ENCODE results near the gene ATG9A.

ATG9A gene

DNA sequence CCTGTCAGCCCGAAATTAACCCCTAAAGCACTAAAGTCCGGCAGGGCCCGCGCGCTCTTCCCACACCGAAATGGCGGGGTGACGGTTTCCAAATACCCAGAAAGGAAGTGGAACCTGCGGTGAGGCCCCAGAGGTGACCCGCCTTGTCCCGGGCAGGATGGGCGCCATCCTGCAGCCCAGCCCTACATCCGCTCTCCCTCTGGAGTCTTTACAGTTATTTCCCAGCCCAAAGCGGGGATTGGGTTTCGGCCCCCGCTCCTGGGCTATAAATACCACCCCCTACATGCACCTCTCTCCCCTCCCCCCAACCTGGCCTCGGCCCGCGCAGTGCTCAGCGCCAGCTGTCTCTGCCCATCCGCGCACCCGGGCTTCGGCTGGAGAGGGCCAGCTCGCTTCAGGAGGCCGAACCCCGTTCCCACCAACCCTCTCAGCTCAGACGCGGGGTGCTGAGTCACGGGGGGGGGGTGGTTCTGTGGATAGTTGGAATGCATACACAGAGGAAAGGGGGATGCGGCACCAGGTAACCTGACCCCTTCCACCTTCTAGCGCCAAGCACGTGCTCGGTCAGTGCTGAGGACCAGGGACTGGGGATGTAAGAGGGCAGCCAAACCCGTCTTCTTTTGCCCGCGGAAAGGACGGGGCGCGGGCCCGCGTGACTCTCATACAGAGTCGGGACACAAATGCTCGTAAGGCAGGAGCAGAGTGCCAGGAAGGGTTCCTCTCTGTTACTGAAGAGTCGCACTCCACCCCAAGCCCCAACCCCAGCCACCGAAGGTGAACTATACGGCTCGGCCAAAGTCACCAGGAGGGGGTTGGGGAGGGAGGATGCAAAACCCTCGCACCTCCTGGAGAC is 23.7 kb upstream of the ATG9A start, which contains the start of gene TUBA4B:
Gene TUBA4B, plus strand, starts transcription at position 344 of the 853 bp plus-strand sequence. Its CDS starts 165 bp downstream, at position 509.
- peak; percentile 17 to 21 for DNase-seq (ENCODE audit: low read depth in 1 of 2, low spot score in 1 of 2)

GRCh38 chr2:219252570-219252899 is 23.1 kb upstream of the ATG9A start:
- no peak for DNase-seq (ENCODE audit: low read depth in 1 of 2, low spot score in 1 of 2)

DNA sequence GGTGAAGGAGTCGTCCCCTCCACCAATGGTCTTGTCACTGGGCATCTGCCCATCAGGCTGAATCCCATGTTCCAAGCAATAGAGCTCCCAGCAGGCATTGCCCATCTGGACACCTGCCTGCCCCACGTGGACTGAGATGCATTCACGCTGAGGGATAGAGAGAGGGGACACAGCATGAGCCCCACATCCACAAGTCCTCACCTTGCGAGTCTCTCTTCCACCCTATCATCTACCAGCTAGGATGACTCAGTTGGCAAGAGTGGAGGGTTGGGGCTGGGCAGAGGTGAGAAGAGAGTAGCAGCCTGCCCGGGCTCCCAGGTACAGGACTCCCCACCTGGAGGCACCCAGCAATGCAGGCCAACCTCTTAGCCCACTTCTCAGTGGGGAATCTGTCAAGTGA is 22.6 kb upstream of the ATG9A start:
- DNase-seq (ENCODE audit: low read depth in 1 of 2, low spot score in 1 of 2) = peak in 1 of 2 donors; percentile 8

DNA sequence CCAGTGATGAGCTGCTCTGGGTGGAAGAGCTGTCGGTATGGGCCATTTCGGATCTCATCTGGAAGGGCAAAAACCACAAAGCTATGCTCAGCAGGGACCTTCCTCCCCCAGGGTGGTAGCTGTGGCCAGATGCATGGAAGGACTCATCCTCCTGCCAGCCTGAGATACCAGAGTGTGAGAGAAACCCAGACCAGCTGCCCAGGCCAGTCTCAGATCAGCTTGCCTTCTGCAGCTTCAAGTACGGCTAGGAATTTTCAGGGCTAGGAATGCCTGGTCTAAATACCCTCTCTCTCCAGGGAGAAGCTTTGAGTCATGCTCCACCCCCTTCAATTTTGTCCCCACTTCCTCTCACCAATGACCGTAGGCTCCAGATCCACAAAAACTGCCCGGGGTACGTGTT is 22.2 kb upstream of the ATG9A start:
- no peak for DNase-seq (ENCODE audit: low read depth in 1 of 2, low spot score in 1 of 2)

GRCh38 chr2:219250049-219250781 is 20.8 kb upstream of the ATG9A start:
- no peak for DNase-seq (ENCODE audit: low read depth in 1 of 2, low spot score in 1 of 2)

- peak in 1 of 2 donors; percentile 14 for DNase-seq (ENCODE audit: low read depth in 1 of 2, low spot score in 1 of 2)
Observed at GRCh38 chr2:219249203-219249980, 20.0 kb upstream of the ATG9A start.

DNA sequence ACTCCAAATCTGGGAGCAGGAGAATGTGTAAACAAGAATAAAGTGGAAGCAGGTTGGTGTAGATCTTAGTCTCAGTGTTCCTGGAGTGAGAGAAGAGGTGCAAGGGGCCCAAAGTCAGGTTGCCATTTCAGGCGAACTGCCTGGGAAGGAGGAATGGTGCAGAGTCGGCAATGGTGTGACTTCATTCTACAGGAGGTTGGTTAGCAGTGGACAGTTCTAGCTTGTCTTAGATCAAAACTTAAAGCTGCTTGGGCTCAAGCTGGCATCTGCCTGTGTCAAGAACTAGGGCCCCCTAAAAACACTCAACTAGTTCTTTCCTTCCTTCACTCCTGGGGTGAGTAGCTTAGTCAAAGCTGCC is 19.4 kb upstream of the ATG9A start:
- DNase-seq (ENCODE audit: low read depth in 1 of 2, low spot score in 1 of 2) = no peak

DNA sequence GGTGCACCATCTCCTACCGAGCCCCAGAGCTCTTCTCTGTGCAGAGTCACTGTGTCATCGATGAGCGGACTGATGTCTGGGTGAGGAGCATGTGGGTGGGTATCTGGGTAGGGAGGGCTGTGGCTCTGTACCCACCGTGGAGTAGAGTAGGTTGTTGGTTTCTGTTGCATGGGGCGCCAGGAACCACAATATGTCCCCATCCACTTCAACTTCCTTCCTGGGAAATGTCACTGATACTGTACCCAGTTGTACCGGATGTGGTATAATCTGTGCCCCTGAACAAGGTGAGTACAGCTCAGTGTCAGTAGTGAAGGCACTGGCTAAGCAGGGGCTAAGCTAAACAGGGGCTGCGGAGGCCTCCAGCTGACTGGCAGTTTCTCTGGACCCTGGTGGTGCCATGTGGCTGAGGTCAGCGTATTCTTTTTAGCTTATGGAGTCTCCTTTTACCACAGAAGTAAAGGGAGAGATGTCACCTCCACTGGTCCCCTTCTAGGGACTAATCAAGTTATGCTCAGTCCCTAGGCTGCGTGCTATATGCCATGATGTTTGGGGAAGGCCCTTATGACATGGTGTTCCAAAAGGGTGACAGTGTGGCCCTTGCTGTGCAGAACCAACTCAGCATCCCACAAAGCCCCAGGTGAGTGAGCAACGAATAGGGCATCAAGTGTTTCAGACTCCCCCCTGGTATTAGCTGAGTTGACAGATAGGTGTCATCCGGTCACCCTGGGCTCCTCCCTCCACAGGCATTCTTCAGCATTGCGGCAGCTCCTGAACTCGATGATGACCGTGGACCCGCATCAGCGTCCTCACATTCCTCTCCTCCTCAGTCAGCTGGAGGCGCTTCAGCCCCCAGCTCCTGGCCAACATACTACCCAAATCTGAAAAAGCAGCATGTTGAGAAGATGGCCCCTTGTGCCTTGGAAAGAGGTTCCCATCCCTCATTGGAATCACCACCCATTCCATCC is 18.5 kb upstream of the ATG9A start:
- peak; percentile 27 to 31 for DNase-seq (ENCODE audit: low read depth in 1 of 2, low spot score in 1 of 2)

DNA sequence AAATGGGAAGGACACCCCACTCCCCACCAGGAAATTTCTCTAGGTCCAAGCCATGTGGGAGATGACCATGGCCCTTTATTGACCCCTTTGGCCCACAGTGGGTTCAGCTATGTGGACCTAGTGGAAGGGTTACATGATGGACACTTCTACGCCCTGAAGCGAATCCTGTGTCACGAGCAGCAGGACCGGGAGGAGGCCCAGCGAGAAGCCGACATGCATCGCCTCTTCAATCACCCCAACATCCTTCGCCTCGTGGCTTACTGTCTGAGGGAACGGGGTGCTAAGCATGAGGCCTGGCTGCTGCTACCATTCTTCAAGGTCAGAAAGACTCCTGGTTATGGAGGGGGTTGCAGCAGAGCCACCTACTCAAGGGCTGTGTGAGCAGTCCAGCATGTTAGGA is 17.1 kb upstream of the ATG9A start:
- no peak for DNase-seq (ENCODE audit: low read depth in 1 of 2, low spot score in 1 of 2)

- no peak for DNase-seq (ENCODE audit: low read depth in 1 of 2, low spot score in 1 of 2)
Observed at GRCh38 chr2:219245899-219246230, 16.4 kb upstream of the ATG9A start.

- DNase-seq (ENCODE audit: low read depth in 1 of 2, low spot score in 1 of 2) = peak; percentile 76 to 84
Observed at GRCh38 chr2:219245148-219245898, 15.9 kb upstream of the ATG9A start, which contains the start of the genes GLB1L and STK16. GLB1L (minus strand) TSS chr2:219245444; CDS start chr2:219243573, 1,871 bp downstream. STK16 (plus strand) TSS chr2:219245479; CDS start chr2:219246000, 521 bp downstream.

DNA sequence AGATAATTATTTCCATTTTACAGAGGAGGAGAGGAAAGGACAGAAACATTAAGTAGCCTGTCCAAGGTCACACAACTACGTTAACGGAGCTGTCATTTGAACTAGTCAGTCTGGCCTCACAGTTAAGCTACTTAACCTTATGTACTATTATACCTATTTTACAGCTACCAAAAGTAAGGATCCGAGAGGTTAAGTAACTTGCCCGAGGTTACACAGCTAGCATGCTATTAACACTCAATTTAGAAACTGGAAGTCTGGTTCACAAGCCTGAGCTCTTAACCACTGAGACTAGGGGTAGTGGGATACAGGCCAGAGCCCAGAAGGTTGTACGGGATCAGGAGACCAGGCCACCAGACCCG is 15.3 kb upstream of the ATG9A start:
- DNase-seq (ENCODE audit: low read depth in 1 of 2, low spot score in 1 of 2) = no peak

DNA sequence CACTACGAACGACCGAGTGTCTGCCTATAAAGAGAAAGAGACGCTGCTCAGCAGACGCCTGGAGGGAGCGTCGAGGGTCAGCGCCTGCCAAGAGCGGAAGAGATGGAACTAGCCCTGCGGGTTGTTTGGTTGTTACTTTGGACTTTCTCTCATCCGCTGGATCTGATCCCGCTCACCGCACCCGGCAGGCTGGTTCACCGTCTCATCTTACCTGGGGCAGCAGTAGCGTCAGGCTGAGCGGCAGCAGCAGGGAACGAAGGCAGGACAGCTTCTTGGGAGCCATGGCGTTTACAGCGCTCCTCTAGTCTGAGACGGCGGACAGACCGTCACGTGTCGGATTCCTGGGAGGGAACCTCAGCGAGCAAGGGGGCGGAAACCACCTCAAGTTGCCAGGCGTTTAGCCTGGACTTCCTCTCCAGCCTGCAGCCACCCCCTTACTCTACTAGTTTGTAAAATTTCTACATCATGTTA is 13.9 kb upstream of the ATG9A start:
- DNase-seq (ENCODE audit: low read depth in 1 of 2, low spot score in 1 of 2) = no peak

- no peak for DNase-seq (ENCODE audit: low read depth in 1 of 2, low spot score in 1 of 2)
Observed at GRCh38 chr2:219234331-219234730, 4.9 kb upstream of the ATG9A start.

- no peak for DNase-seq (ENCODE audit: low read depth in 1 of 2, low spot score in 1 of 2)
Observed at GRCh38 chr2:219230059-219230540, 664 bp upstream of the ATG9A start.

DNA sequence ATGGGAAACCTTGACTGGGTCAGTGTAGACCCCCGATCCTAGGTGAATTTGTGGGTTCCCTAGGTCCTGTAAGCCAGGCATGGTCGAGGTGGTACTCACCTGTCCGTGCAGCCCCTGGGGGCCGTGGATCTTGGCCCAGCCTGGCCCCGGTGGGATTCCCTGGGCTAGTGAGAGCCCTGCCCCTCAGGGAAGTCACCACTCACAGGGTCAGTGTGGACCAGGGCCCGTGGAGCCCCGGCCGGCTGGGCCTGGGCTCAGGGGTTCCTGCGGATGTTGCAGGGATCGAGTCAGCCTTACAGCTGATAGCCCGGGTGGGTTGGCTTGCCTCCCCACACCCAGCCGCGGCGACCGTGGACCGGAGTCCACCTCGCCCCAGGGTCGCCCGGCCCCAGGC is 528 bp downstream of the ATG9A start:
- DNase-seq (ENCODE audit: low read depth in 1 of 2, low spot score in 1 of 2) = no peak

GRCh38 chr2:219228041-219228910 is 1.2 kb downstream of the ATG9A start:
- DNase-seq (ENCODE audit: low read depth in 1 of 2, low spot score in 1 of 2) = no peak

- DNase-seq (ENCODE audit: low read depth in 1 of 2, low spot score in 1 of 2) = no peak
Observed at GRCh38 chr2:219225350-219225749, 4.1 kb downstream of the ATG9A start.

All from stimulated activated CD4-positive, alpha-beta T cell treated with anti-CD3 and anti-CD28 coated beads, Interleukin-15, amount 100 ng/mL, for 1 hour (primary cell).